IgD-negative memory B cell (primary cell): Measurements from ENCODE around the gene HSPBAP1. TPM values are rescaled to one million over a fixed set of nuclear protein-coding genes. Genes with fewer than 3 reads are reported as not detected.
"Not testable (repeated sequence)": the region's sequence is repeated elsewhere in the genome, so short reads cannot be mapped to it uniquely, and the experiment has no call there.

Experiments
- H3K27ac Mint-ChIP-seq, 3 donors: one replicate each; pipeline ENCODE4 v1.8.0; 2020 to 2022; ENCODE audit warnings: mild to moderate bottlenecking in 3 of 3, mixed read lengths in 3 of 3, moderate library complexity in 1 of 3
- H3K27me3 Mint-ChIP-seq: one replicate; pipeline ENCODE4 v1.8.0; 2021; ENCODE audit warnings: mixed read lengths
- H3K36me3 Mint-ChIP-seq: one replicate; pipeline ENCODE4 v1.8.0; 2020; ENCODE audit warnings: mild to moderate bottlenecking, mixed read lengths
- H3K4me1 Mint-ChIP-seq, 3 donors: one replicate each; pipeline ENCODE4 v1.8.0; 2020 to 2022; ENCODE audit warnings: mixed read lengths in 3 of 3, mild to moderate bottlenecking in 1 of 3
- H3K4me3 Mint-ChIP-seq, 4 donors: one replicate each; pipeline ENCODE4 v1.8.0; 2020 to 2022; ENCODE audit warnings: mild to moderate bottlenecking in 4 of 4, mixed read lengths in 4 of 4, moderate library complexity in 3 of 4
- H3K9me3 Mint-ChIP-seq, 3 donors: one replicate each; pipeline ENCODE4 v1.8.0; 2020 to 2021; ENCODE audit warnings: mixed read lengths in 3 of 3, mild to moderate bottlenecking in 1 of 3
- polyA plus RNA-seq: library from polyadenylated mRNA; unstranded; fragments of 300-500 nt; fragmentation: Illumina TruSeq; gene quantifications from one replicate; pipeline ENCODE4 v1.2.3, GENCODE V29; 2021

The HSPBAP1 gene
- polyA plus RNA-seq, 1 donor from 2014 or later = 8.8 TPM

- H3K27ac Mint-ChIP-seq = no peak overlapping the region
Observed at GRCh38 chr3:122770521-122771202, 23.0 kb downstream of the HSPBAP1 start.

GRCh38 chr3:122767540-122768372 lies 25.9 kb downstream of the HSPBAP1 start:
- Mint-ChIP-seq H3K9me3 (no peaks in the 10 kb centered on the region), H3K27me3 (no peaks in the 10 kb centered on the region), H3K27ac (no peak overlapping the region), H3K4me3 (no peak overlapping the region), H3K4me1 (peaks cover under 1 to 8% (median 5%) of the 10 kb centered on the region in 3 donors), H3K36me3 (peaks cover 4% of the 10 kb centered on the region)

More at GRCh38 chr3:122770521-122771202, 23.0 kb downstream of the HSPBAP1 start:
- Mint-ChIP-seq H3K9me3 (peaks cover 0 to 4% (median 0%) of the 10 kb centered on the region in 3 donors), H3K27me3 (no peaks in the 10 kb centered on the region), H3K4me3 (no peak overlapping the region), H3K4me1 (peaks cover 6 to 10% (median 8%) of the 10 kb centered on the region in 3 donors), H3K36me3 (peaks cover 6% of the 10 kb centered on the region)

GRCh38 chr3:122766430-122766829 lies 27.2 kb downstream of the HSPBAP1 start:
- Mint-ChIP-seq H3K4me3 (no peak overlapping the region), H3K27ac (no peak overlapping the region), H3K36me3 (peaks cover 5% of the 10 kb centered on the region), H3K4me1 (peaks cover 9 to 20% (median 11%) of the 10 kb centered on the region in 3 donors), H3K27me3 (no peaks in the 10 kb centered on the region), H3K9me3 (no peaks in the 10 kb centered on the region)

GRCh38 chr3:122760453-122761271 lies 33.0 kb downstream of the HSPBAP1 start:
- no peak overlapping the region for H3K4me3 Mint-ChIP-seq
- peaks cover 11 to 20% (median 13%) of the 10 kb centered on the region in 3 donors for H3K4me1 Mint-ChIP-seq
- no peaks in the 10 kb centered on the region for H3K9me3 Mint-ChIP-seq
- peaks cover 3% of the 10 kb centered on the region for H3K36me3 Mint-ChIP-seq
- H3K27me3 Mint-ChIP-seq = no peaks in the 10 kb centered on the region
- no peak overlapping the region for H3K27ac Mint-ChIP-seq

GRCh38 chr3:122758877-122759560 lies 34.6 kb downstream of the HSPBAP1 start:
- Mint-ChIP-seq H3K9me3 (no peaks in the 10 kb centered on the region), H3K4me1 (peaks cover 13 to 18% (median 13%) of the 10 kb centered on the region in 3 donors), H3K36me3 (peaks cover 7% of the 10 kb centered on the region), H3K27ac (no peak overlapping the region), H3K4me3 (no peak overlapping the region), H3K27me3 (no peaks in the 10 kb centered on the region)

- Mint-ChIP-seq H3K4me3 (no peak overlapping the region), H3K27me3 (no peaks in the 10 kb centered on the region), H3K36me3 (peaks cover 11% of the 10 kb centered on the region), H3K27ac (peak overlapping the region in 1 of 3 donors; percentile 84), H3K4me1 (peaks cover 0 to 7% (median 3%) of the 10 kb centered on the region in 3 donors), H3K9me3 (no peaks in the 10 kb centered on the region)
Observed at GRCh38 chr3:122755491-122755890, 38.1 kb downstream of the HSPBAP1 start.

GRCh38 chr3:122754929-122755328 lies 38.7 kb downstream of the HSPBAP1 start:
- H3K27me3 Mint-ChIP-seq = no peaks in the 10 kb centered on the region
- H3K4me3 Mint-ChIP-seq = no peak overlapping the region
- no peaks in the 10 kb centered on the region for H3K9me3 Mint-ChIP-seq
- H3K36me3 Mint-ChIP-seq = peaks cover 12% of the 10 kb centered on the region
- H3K4me1 Mint-ChIP-seq = peaks cover 0 to 7% (median 3%) of the 10 kb centered on the region in 3 donors
- peak overlapping the region in 1 of 3 donors; percentile 47 for H3K27ac Mint-ChIP-seq

GRCh38 chr3:122748347-122748746 lies 45.3 kb downstream of the HSPBAP1 start:
- peaks cover 22% of the 10 kb centered on the region for H3K36me3 Mint-ChIP-seq
- H3K4me3 Mint-ChIP-seq = no peak overlapping the region
- no peaks in the 10 kb centered on the region for H3K9me3 Mint-ChIP-seq
- H3K27me3 Mint-ChIP-seq = no peaks in the 10 kb centered on the region
- no peak overlapping the region for H3K27ac Mint-ChIP-seq
- peaks cover 0 to 3% (median 1%) of the 10 kb centered on the region in 3 donors for H3K4me1 Mint-ChIP-seq

GRCh38 chr3:122747295-122747694 lies 46.3 kb downstream of the HSPBAP1 start:
- not testable (repeated sequence) for H3K27me3 Mint-ChIP-seq, H3K27ac Mint-ChIP-seq, H3K4me3 Mint-ChIP-seq, H3K9me3 Mint-ChIP-seq, H3K4me1 Mint-ChIP-seq
- H3K36me3 Mint-ChIP-seq = peaks cover 30% of the 10 kb centered on the region

- Mint-ChIP-seq H3K4me3 (no peak overlapping the region), H3K27ac (no peak overlapping the region), H3K4me1 (peaks cover 0 to 1% (median 1%) of the 10 kb centered on the region in 3 donors), H3K27me3 (no peaks in the 10 kb centered on the region), H3K9me3 (peaks cover 0 to 5% (median 2%) of the 10 kb centered on the region in 3 donors), H3K36me3 (peaks cover 31% of the 10 kb centered on the region)
Observed at GRCh38 chr3:122745369-122746021, 48.1 kb downstream of the HSPBAP1 start.

GRCh38 chr3:122743581-122744120 lies 50.0 kb downstream of the HSPBAP1 start:
- H3K27me3 Mint-ChIP-seq = no peaks in the 10 kb centered on the region
- peaks cover 0 to 5% (median 2%) of the 10 kb centered on the region in 3 donors for H3K9me3 Mint-ChIP-seq
- peaks cover 0 to 1% (median 1%) of the 10 kb centered on the region in 3 donors for H3K4me1 Mint-ChIP-seq
- H3K27ac Mint-ChIP-seq = no peak overlapping the region
- no peak overlapping the region for H3K4me3 Mint-ChIP-seq
- H3K36me3 Mint-ChIP-seq = peaks cover 35% of the 10 kb centered on the region

GRCh38 chr3:122742234-122742633 lies 51.4 kb downstream of the HSPBAP1 start:
- no peak overlapping the region for H3K27ac Mint-ChIP-seq
- no peak overlapping the region for H3K4me3 Mint-ChIP-seq
- H3K9me3 Mint-ChIP-seq = peaks cover 0 to 5% (median 2%) of the 10 kb centered on the region in 3 donors
- peaks cover 0 to 1% (median 1%) of the 10 kb centered on the region in 3 donors for H3K4me1 Mint-ChIP-seq
- peaks cover 32% of the 10 kb centered on the region for H3K36me3 Mint-ChIP-seq
- H3K27me3 Mint-ChIP-seq = no peaks in the 10 kb centered on the region

GRCh38 chr3:122739172-122739571 lies 54.5 kb downstream of the HSPBAP1 start:
- Mint-ChIP-seq H3K9me3 (peaks cover 0 to 5% (median 2%) of the 10 kb centered on the region in 3 donors), H3K27ac (peak overlapping the region in 1 of 3 donors; percentile 82), H3K27me3 (no peaks in the 10 kb centered on the region), H3K4me3 (no peak overlapping the region), H3K36me3 (peaks cover 29% of the 10 kb centered on the region), H3K4me1 (no peaks in the 10 kb centered on the region)
